Measurements from ENCODE around the gene CACNB2. TPM values are rescaled to one million over a fixed set of nuclear protein-coding genes. Genes with fewer than 3 reads are reported as not detected.

The CACNB2 gene
- total and polyA plus RNA-seq, 10 of the 15 experiments (the other 5 are each of a cell fraction or from before 2014, with no cell fraction given) = 0.62 to 8.1 (median 1.2) TPM

DNA sequence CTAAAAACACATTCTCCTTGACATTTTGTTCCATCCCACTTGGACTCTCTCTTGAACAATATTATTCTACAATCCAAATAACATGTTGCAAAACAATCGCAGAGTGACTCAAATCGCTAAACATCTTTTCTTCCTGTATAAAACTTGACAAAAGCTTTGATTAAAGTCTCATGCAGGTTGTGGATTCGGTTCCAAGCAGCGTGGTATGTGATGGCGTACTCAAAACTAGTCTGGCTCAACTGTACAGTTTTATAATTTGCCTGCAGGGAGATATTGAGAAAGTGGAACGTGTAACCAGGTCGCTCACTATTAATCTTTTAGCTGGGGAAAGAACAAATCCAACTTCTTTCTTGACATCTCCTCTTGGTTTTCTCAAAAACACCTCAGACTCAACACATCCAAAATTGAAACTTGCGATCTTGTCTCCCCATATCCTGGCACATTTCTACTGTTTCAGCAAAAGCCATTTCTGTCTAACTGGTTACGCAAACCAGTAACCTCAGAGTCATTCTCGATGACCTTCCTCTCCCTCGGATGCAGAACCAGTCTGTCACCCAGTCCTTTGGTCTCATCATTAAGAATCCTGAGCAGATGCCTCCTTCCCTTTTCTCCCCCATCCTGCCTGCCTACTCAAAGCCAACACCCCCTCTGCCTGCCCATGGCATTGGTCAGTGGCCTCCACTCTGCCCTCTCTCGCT is 100.1 kb downstream of the CACNB2 start:
- Histone ChIP-seq H4K20me1 (ENCODE audit: control insufficient read depth, insufficient read depth) (no peaks in the 10 kb centered on the region), H3K27me3 (replicated peaks in 1 of 2; ENCODE audit: control insufficient read depth in 2 of 2, insufficient read depth in 2 of 2, low read length in 1 of 2) (peaks cover 0 to 3% of the 10 kb centered on the region in 2 experiments; a peak in 2 of 4 replicates), H3K9ac (ENCODE audit: control insufficient read depth, insufficient read depth, low read length) (no peak overlapping the region), H3K4me2 (ENCODE audit: control insufficient read depth, insufficient read depth) (no peak overlapping the region), H3K79me2 (ENCODE audit: control insufficient read depth, insufficient read depth, low read length) (no peaks in the 10 kb centered on the region), H3K4me1 (ENCODE audit: control insufficient read depth, insufficient read depth, low read length) (no peaks in the 10 kb centered on the region), H3K27ac (ENCODE audit: control insufficient read depth, insufficient read depth) (no peak overlapping the region), H3K9me3 (replicated peaks; ENCODE audit: control insufficient read depth, insufficient read depth, low read length) (no peaks in the 10 kb centered on the region), H3K36me3 (ENCODE audit: control insufficient read depth in 2 of 2, insufficient read depth in 2 of 2, low read length in 1 of 2) (no peaks in the 10 kb centered on the region), H2AFZ (ENCODE audit: control insufficient read depth, low read depth, low read length) (no peak overlapping the region), H3K4me3 (no peak overlapping the region)
- FAIRE-seq = no peak
- WGBS (ENCODE audit: insufficient coverage, insufficient replicate concordance, low lambda C conversion rate, missing lambda C conversion rate) = 41% methylated on average over 12 of the region's 12 CpGs
- ChIA-PET POLR2A (no interaction called here), SMC1A (ENCODE audit: uncharacterized antibody, unreplicated experiment) (interaction anchor here (0.6 to 2.8 kb wide), 6 partner anchors 14 to 232 kb away, joined by 3 to 19 read pairs (median 4); no protein-coding TSS in a partner anchor), RAD21 (ENCODE audit: unreplicated experiment) (interaction anchor here (1.0 to 2.3 kb wide), 6 partner anchors 16 to 329 kb away, joined by 3 to 14 read pairs (median 4); no protein-coding TSS in a partner anchor), CTCF (interaction anchor here (0.8 to 3.3 kb wide), 15 partner anchors 10 to 632 kb away, joined by 3 to 23 read pairs (median 4); no protein-coding TSS in a partner anchor)
- DNase-seq (ENCODE audit: low read depth, low spot score) = no peak
- TF ChIP-seq PAX5 (IDR thresholded peaks at IDR 0.05; ENCODE audit: borderline replicate concordance, low read depth, low read length) = no peak
- TF ChIP-seq GATAD2B (conservative IDR thresholded peaks at IDR 0.05; ENCODE audit: low read depth) = no peak
- TF ChIP-seq, protein P1, sequence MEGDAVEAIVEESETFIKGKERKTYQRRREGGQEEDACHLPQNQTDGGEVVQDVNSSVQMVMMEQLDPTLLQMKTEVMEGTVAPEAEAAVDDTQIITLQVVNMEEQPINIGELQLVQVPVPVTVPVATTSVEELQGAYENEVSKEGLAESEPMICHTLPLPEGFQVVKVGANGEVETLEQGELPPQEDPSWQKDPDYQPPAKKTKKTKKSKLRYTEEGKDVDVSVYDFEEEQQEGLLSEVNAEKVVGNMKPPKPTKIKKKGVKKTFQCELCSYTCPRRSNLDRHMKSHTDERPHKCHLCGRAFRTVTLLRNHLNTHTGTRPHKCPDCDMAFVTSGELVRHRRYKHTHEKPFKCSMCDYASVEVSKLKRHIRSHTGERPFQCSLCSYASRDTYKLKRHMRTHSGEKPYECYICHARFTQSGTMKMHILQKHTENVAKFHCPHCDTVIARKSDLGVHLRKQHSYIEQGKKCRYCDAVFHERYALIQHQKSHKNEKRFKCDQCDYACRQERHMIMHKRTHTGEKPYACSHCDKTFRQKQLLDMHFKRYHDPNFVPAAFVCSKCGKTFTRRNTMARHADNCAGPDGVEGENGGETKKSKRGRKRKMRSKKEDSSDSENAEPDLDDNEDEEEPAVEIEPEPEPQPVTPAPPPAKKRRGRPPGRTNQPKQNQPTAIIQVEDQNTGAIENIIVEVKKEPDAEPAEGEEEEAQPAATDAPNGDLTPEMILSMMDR (IDR thresholded peaks at IDR 0.05 in 2 of 3, conservative IDR thresholded peaks at IDR 0.05 in 1 of 3; ENCODE audit: control insufficient read depth in 2 of 3, extremely low read depth in 1 of 3, insufficient read depth in 1 of 3, low read depth in 3 of 3, low read length in 3 of 3) = no peak
- TF ChIP-seq E2F8 (IDR thresholded peaks at IDR 0.05; ENCODE audit: low read depth, partially characterized antibody) = no peak
- TF ChIP-seq NFIC (IDR thresholded peaks at IDR 0.05; ENCODE audit: low read depth, low read length) = no peak
- TF ChIP-seq, protein P2, sequence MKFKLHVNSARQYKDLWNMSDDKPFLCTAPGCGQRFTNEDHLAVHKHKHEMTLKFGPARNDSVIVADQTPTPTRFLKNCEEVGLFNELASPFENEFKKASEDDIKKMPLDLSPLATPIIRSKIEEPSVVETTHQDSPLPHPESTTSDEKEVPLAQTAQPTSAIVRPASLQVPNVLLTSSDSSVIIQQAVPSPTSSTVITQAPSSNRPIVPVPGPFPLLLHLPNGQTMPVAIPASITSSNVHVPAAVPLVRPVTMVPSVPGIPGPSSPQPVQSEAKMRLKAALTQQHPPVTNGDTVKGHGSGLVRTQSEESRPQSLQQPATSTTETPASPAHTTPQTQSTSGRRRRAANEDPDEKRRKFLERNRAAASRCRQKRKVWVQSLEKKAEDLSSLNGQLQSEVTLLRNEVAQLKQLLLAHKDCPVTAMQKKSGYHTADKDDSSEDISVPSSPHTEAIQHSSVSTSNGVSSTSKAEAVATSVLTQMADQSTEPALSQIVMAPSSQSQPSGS (IDR thresholded peaks at IDR 0.05; ENCODE audit: low read length) = no peak
- TF ChIP-seq STAT1 (conservative IDR thresholded peaks at IDR 0.05) = no peak
- no TSS peak for BruUV-seq (replicated peaks)
- in situ Hi-C loops (cut with MboI) (no loop called here), intact Hi-C loops (cut with micrococcal nuclease; ENCODE audit: unreplicated experiment) (loop anchor here (10.0 kb wide), 1 partner anchor 234 kb away; no protein-coding TSS in a partner anchor)
- no peak for ATAC-seq

Data from GM12878 (cell line).